Calu3 (cell line): Measurements from ENCODE around the gene NEK11. TPM values are rescaled to one million over a fixed set of nuclear protein-coding genes. Genes with fewer than 3 reads are reported as not detected.

Experiments used
- BruUV-seq: library from RNA; stranded (reverse); fragments of 400-500 nt; replicated peaks from 2 replicates; lab custom pipeline; 2021; lab: Mats Ljungman, UMichigan
- CTCF ChIA-PET: fragments of 300-600 bp; sonication (Branson Sonifier 250); formaldehyde crosslinking; loops from one replicate; lab custom pipeline; 2022; ENCODE audit warnings: antibody characterized with exemption; lab: Charles Lee
- DNase-seq: peaks from one replicate; pipeline ENCODE4 v3.0.0; 2022
- H3K27ac Mint-ChIP-seq: one replicate; pipeline ENCODE4 v1.8.0; 2022; ENCODE audit warnings: mixed read lengths; ENCODE audit not compliant: unreplicated experiment
- H3K27me3 Mint-ChIP-seq: one replicate; pipeline ENCODE4 v1.8.0; 2022; ENCODE audit warnings: mixed read lengths; ENCODE audit not compliant: unreplicated experiment
- H3K36me3 Mint-ChIP-seq: one replicate; pipeline ENCODE4 v1.8.0; 2022; ENCODE audit warnings: mild to moderate bottlenecking, moderate library complexity, mixed read lengths; ENCODE audit not compliant: insufficient read depth, unreplicated experiment
- H3K4me1 Mint-ChIP-seq: one replicate; pipeline ENCODE4 v1.8.0; 2022; ENCODE audit warnings: mild to moderate bottlenecking, low read depth, mixed read lengths; ENCODE audit not compliant: unreplicated experiment
- H3K4me3 Mint-ChIP-seq: one replicate; pipeline ENCODE4 v1.8.0; 2022; ENCODE audit warnings: mild to moderate bottlenecking, low read depth, moderate library complexity, mixed read lengths; ENCODE audit not compliant: unreplicated experiment
- H3K9me3 Mint-ChIP-seq: one replicate; pipeline ENCODE4 v1.8.0; 2022; ENCODE audit warnings: low read depth, mixed read lengths; ENCODE audit not compliant: unreplicated experiment
- CTCF ChIP-seq: fragments of 200-600 bp; IDR thresholded peaks from one replicate; pipeline ENCODE4 v1.8.0; 2022; ENCODE audit warnings: antibody characterized with exemption; ENCODE audit not compliant: unreplicated experiment
- intact Hi-C: fragments of 100-400 bp; cut with micrococcal nuclease; formaldehyde crosslinking; loops from one replicate; pipeline ENCODE4 v1.10.0; 2022; ENCODE audit not compliant: unreplicated experiment
- total RNA-seq: library from RNA; stranded (reverse); gene quantifications from 2 replicates; pipeline ENCODE4 v1.2.3, GENCODE V29; 2022

Gene NEK11
- total RNA-seq, 1 experiment from 2014 or later, result 23.9 TPM

GRCh38 chr3:131107637-131108433, 81.2 kb downstream of the NEK11 start:
- DNase-seq, result no peak
- Mint-ChIP-seq H3K4me3 (no peak overlapping the region), H3K9me3 (peaks cover 5% of the 10 kb centered on the region), H3K27me3 (no peaks in the 10 kb centered on the region), H3K36me3 (no peaks in the 10 kb centered on the region), H3K27ac (no peak overlapping the region), H3K4me1 (peaks cover 21% of the 10 kb centered on the region)
- TF ChIP-seq CTCF, result no peak
- CTCF ChIA-PET, result interaction anchor here (0.8 to 1.2 kb wide), 2 partner anchors 11 to 34 kb away, joined by 3 read pairs; no protein-coding TSS in a partner anchor
- no TSS peak for BruUV-seq
- intact Hi-C loops, result no loop called here

GRCh38 chr3:131109156-131109555, 82.5 kb downstream of the NEK11 start:
- intact Hi-C loops, result no loop called here
- Mint-ChIP-seq H3K27me3 (no peaks in the 10 kb centered on the region), H3K9me3 (peaks cover 3% of the 10 kb centered on the region), H3K36me3 (no peaks in the 10 kb centered on the region), H3K4me1 (peaks cover 21% of the 10 kb centered on the region), H3K4me3 (no peak overlapping the region), H3K27ac (no peak overlapping the region)
- no peak for TF ChIP-seq CTCF
- CTCF ChIA-PET, result no interaction called here
- no peak for DNase-seq
- BruUV-seq, result no TSS peak

- Mint-ChIP-seq H3K27me3 (no peaks in the 10 kb centered on the region), H3K4me1 (peaks cover 21% of the 10 kb centered on the region), H3K4me3 (no peak overlapping the region), H3K27ac (no peak overlapping the region), H3K9me3 (no peaks in the 10 kb centered on the region), H3K36me3 (no peaks in the 10 kb centered on the region)
- CTCF ChIA-PET, result no interaction called here
- no peak for DNase-seq
- intact Hi-C loops, result no loop called here
- no TSS peak for BruUV-seq
- no peak for TF ChIP-seq CTCF
Observed at GRCh38 chr3:131110087-131110486, 83.4 kb downstream of the NEK11 start.

- Mint-ChIP-seq H3K36me3 (no peaks in the 10 kb centered on the region), H3K9me3 (peaks cover 4% of the 10 kb centered on the region), H3K4me1 (peaks cover 5% of the 10 kb centered on the region), H3K27ac (no peak overlapping the region), H3K27me3 (no peaks in the 10 kb centered on the region), H3K4me3 (no peak overlapping the region)
- intact Hi-C loops, result no loop called here
- CTCF ChIA-PET, result no interaction called here
- no TSS peak for BruUV-seq
- TF ChIP-seq CTCF, result no peak
- no peak for DNase-seq
Observed at GRCh38 chr3:131114256-131114655, 87.6 kb downstream of the NEK11 start.
